Cardiac muscle cell (in vitro differentiated cells and primary cell): ENCODE data around the gene FRMD1. TPM values are rescaled to one million over a fixed set of nuclear protein-coding genes. Genes with fewer than 3 reads are reported as not detected.
A peak's percentile ranks its signal among the peaks of the same experiment; 100 is the strongest.

Experiments
- DNase-seq, 2 donors: peaks; one replicate each; pipeline versions ENCODE4 v3.0.0 to v3.0.0-alpha.2; 2010 to 2017; ENCODE audit warnings: low read depth in 1 of 2, low spot score in 1 of 2
- H3K27ac ChIP-seq: fragments of 200-600 bp; sonication (generic); 2 replicates; pipeline ENCODE4 v1.5.1; 2016
- H3K27me3 ChIP-seq: fragments of 200-600 bp; sonication (generic); 2 replicates; pipeline ENCODE4 v1.6.0; 2016; ENCODE audit warnings: control low read depth
- H3K36me3 ChIP-seq: fragments of 200-600 bp; sonication (generic); 2 replicates; pipeline ENCODE4 v1.5.1; 2016; ENCODE audit warnings: control low read depth
- H3K4me1 ChIP-seq: fragments of 200-600 bp; sonication (generic); 2 replicates; pipeline ENCODE4 v1.8.1; 2017; ENCODE audit warnings: low read depth, mild to moderate bottlenecking, mixed run types
- H3K4me3 ChIP-seq: fragments of 200-600 bp; sonication (generic); 2 replicates; pipeline ENCODE4 v1.5.1; 2016; ENCODE audit warnings: mild to moderate bottlenecking
- H3K9me3 ChIP-seq: fragments of 200-600 bp; sonication (generic); 2 replicates; pipeline ENCODE4 v1.5.1; 2017; ENCODE audit warnings: low read depth, mild to moderate bottlenecking, control low read depth
- CTCF ChIP-seq: IDR thresholded peaks from 2 replicates; pipeline ENCODE4 v1.5.1; 2012; ENCODE audit warnings: low read depth, mild to moderate bottlenecking, low read length
- polyA plus RNA-seq: library from polyadenylated mRNA; unstranded; fragments of >200 nt; fragmentation: Nextera tagmentation; extraction: Ambion mirVana; gene quantifications from 2 replicates; pipeline ENCODE4 v1.2.1, GENCODE V29; 2016
- total RNA-seq: library from RNA; depleted of rRNA; stranded (reverse); fragments of >200 nt; gene quantifications from 2 replicates; pipeline ENCODE4 v1.2.3, GENCODE V29; 2016

The FRMD1 gene
- total and polyA plus RNA-seq, 2 experiments from 2014 or later, result 0.09 TPM; not detected in 1

DNA sequence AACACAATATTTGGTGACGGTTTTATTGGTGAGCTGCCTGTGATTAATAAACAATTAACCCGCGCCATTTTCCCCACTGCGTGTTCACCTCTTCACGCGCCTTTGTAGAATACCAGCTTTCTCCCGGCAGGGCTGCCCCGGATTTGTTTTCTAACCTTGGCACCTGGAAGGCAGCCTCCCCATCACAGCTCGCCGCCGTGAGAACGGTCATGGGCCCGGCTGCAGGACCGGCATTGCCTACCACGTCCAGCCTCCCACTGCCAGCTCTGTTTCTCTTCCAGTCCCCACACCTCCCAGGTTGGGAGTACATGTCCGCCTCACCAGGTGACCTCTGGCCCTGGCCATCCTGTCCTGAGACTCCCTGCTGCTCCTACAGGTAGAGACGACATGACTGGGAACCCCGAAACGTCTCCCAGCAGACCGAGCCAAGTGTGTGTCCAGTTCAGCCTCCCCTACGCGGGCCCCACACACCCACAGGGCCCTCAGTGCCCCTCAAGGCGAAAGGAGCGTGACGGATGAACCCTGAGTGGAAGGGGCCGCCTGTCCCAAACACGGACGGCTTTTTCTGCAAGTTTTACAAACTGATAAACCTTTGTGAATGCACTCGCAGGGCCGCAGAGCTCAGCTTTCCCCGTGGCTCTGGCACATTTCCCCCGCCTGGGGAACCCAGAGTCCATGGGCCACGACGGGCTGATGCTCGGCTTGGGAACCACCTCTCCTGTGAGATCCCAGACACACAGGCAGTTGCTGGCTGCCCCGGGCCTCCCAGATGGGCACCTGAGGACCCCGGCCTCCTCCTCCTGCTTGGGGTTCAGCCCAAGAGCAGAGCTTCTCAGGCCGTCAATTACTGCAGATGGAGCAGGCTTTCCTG lies 25.7 kb downstream of the FRMD1 start:
- TF ChIP-seq CTCF, result no peak
- H3K9me3 ChIP-seq, result no peaks in the 10 kb centered on the region
- no peak for DNase-seq
- H3K4me3 ChIP-seq, result no peak overlapping the region
- no peak overlapping the region for H3K27ac ChIP-seq
- H3K27me3 ChIP-seq, result no peaks in the 10 kb centered on the region
- peaks cover 7% of the 10 kb centered on the region for H3K4me1 ChIP-seq
- no peaks in the 10 kb centered on the region for H3K36me3 ChIP-seq

DNA sequence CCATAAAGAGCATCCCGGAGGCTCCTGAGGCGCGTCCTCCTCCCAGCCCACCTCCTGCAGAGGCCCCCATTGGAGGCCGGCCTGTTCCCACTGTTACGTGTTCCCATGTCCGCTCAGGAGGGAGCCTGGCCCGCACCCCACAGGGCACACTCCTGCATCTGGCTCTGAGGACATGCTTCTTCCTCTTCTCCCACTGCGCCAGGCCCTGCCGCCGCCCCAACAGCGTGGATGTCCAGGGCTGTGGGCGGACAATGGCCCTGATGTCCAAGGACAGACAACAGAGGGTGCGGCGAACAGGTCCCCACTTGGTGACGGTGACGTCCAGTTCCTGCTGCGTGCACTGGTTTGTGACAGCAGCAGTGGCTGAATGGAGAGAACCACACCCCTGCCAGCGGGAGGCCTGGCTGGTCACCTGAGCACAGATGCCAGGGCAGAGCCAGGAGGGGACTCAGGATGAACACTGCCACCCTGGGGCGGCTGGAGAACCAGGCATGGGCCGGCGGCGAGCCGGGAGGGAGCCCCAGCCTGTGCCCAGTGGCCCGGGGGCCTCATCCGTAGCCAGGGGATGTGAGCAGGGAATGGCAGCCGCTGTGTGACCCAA lies 26.6 kb downstream of the FRMD1 start:
- no peak overlapping the region for H3K4me3 ChIP-seq

GRCh38 chr6:168051648-168052047 lies 27.4 kb downstream of the FRMD1 start:
- H3K27me3 ChIP-seq, result no peaks in the 10 kb centered on the region
- no peaks in the 10 kb centered on the region for H3K36me3 ChIP-seq
- H3K9me3 ChIP-seq, result no peaks in the 10 kb centered on the region
- H3K4me3 ChIP-seq, result no peak overlapping the region
- no peak overlapping the region for H3K27ac ChIP-seq
- TF ChIP-seq CTCF, result no peak
- H3K4me1 ChIP-seq, result peaks cover 7% of the 10 kb centered on the region
- DNase-seq, result no peak

More for the DNA sequence above, 26.6 kb downstream of the FRMD1 start:
- Histone ChIP-seq H3K9me3 (no peaks in the 10 kb centered on the region), H3K27me3 (no peaks in the 10 kb centered on the region), H3K36me3 (no peaks in the 10 kb centered on the region), H3K27ac (no peak overlapping the region), H3K4me1 (peaks cover 7% of the 10 kb centered on the region)
- no peak for DNase-seq
- TF ChIP-seq CTCF, result no peak

- Histone ChIP-seq H3K4me3 (no peak overlapping the region), H3K27ac (no peak overlapping the region), H3K27me3 (no peaks in the 10 kb centered on the region), H3K4me1 (peaks cover 7% of the 10 kb centered on the region), H3K9me3 (no peaks in the 10 kb centered on the region), H3K36me3 (no peaks in the 10 kb centered on the region)
- DNase-seq, result peak in 1 of 2 donors; percentile 56
- peak; percentile 35 for TF ChIP-seq CTCF
Observed at GRCh38 chr6:168050881-168051586, 28.0 kb downstream of the FRMD1 start.

DNA sequence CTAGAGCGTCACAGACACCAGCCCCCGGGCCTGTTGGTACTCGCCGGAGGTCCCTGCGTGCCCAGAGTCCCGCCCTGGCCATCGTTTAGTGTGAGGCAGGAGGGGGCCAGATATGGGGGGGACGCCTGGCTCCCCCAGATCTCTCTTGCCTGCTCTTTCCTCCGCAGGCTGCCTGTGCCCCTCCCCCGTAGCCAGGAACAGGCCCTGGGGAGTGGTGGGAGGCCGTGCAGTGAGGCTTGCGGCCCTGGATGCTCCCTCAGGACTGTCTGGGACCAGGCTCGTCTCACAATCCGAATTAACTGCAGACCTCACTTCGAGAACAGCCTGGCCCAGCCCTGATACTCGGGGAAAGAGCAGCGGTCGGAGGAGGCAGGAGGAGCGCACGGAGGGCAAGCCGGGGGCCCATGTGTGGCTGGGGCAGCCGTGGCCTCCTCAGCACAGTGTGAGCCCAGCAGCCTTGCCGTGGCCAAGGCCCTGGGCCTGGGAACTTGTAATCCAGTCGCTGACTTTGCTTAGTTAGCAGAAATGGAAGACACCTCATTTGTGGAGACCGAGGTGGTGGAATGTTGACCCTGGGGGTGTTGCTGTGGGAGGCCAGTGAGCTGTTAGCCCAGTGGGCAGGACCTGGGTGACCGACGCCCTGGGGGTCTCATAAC lies 28.7 kb downstream of the FRMD1 start:
- TF ChIP-seq CTCF, result no peak
- H3K27ac ChIP-seq, result no peak overlapping the region
- H3K9me3 ChIP-seq, result no peaks in the 10 kb centered on the region
- peaks cover 7% of the 10 kb centered on the region for H3K4me1 ChIP-seq
- H3K36me3 ChIP-seq, result no peaks in the 10 kb centered on the region
- no peaks in the 10 kb centered on the region for H3K27me3 ChIP-seq
- peak in 1 of 2 donors; percentile 12 for DNase-seq
- H3K4me3 ChIP-seq, result no peak overlapping the region
